Measurements from ENCODE around the gene USP8.

- TF ChIP-seq CTCF (IDR thresholded peaks at IDR 0.05) (no peak), EP300 (IDR thresholded peaks at IDR 0.05) (no peak), PHF8 (IDR thresholded peaks at IDR 0.05; ENCODE audit: borderline replicate concordance, low read depth) (no peak), KDM5A (IDR thresholded peaks at IDR 0.05) (no peak), E2F6 (IDR thresholded peaks at IDR 0.05; ENCODE audit: borderline replicate concordance, low read depth) (no peak), POLR2A (IDR thresholded peaks at IDR 0.05; ENCODE audit: low read length) (no peak), MAX (IDR thresholded peaks at IDR 0.05) (no peak), USF2 (IDR thresholded peaks at IDR 0.05) (no peak), ZNF302 (CRISPR knock-in tag; IDR thresholded peaks at IDR 0.05) (no peak), CBX8 (IDR thresholded peaks at IDR 0.05) (no peak), CEBPB (IDR thresholded peaks at IDR 0.05) (no peak), CHD4 (IDR thresholded peaks at IDR 0.05; ENCODE audit: borderline replicate concordance) (no peak), TP53 (CRISPR knock-in tag; IDR thresholded peaks at IDR 0.05) (no peak), ELK1 (IDR thresholded peaks at IDR 0.05; ENCODE audit: low read depth, low read length) (no peak)
Observed at GRCh38 chr15:50487287-50487686, 63.1 kb downstream of the USP8 start.
